Lower leg skin (tissue), 4 donors: ENCODE results near the gene STEAP3. TPM values are rescaled to one million over a fixed set of nuclear protein-coding genes. Genes with fewer than 3 reads are reported as not detected.
A peak's percentile ranks its signal among the peaks of the same experiment; 100 is the strongest.

ENCODE experiments used
- DNase-seq, 2 donors: peaks; one replicate each; pipeline ENCODE4 v3.0.0-alpha.2; 2019; ENCODE audit warnings: low spot score in 2 of 2
- H3K4me3 ChIP-seq: fragments of 200-600 bp; sonication (generic); 2 replicates; pipeline ENCODE4 v1.5.1; 2017; ENCODE audit warnings: mild to moderate bottlenecking, low read depth; ENCODE audit not compliant: poor library complexity, severe bottlenecking
- CTCF ChIP-seq, 3 donors: fragments of 450-650 bp; IDR thresholded peaks; one replicate each; pipeline ENCODE4 v1.5.1; 2016; ENCODE audit warnings: antibody characterized with exemption in 3 of 3, mild to moderate bottlenecking in 3 of 3, moderate library complexity in 2 of 3
- POLR2A ChIP-seq, 2 donors: fragments of 450-650 bp; IDR thresholded peaks; one replicate each; pipeline ENCODE4 v1.6.1; 2016 to 2017; ENCODE audit warnings: antibody characterized with exemption in 2 of 2, mild to moderate bottlenecking in 1 of 2, moderate library complexity in 1 of 2
- WGBS, 2 donors: methylation state at CpG; one replicate each; pipeline ENCODE4 v1.1.5; 2018; 5-methylcytosine and 5-hydroxymethylcytosine counted together
- intact Hi-C: fragments of 100-400 bp; cut with DNase I; formaldehyde crosslinking; loops from one replicate; pipeline ENCODE4 v1.15.0; 2023; ENCODE audit warnings: low total_unique reads
- total RNA-seq, 4 donors: library from RNA; depleted of rRNA; stranded (reverse); fragments of >200 nt; gene quantifications; one replicate each; pipeline ENCODE4 v1.1.0, GENCODE V29; 2016

STEAP3 gene
- total RNA-seq, 4 donors from 2014 or later: 16.7 to 25.1 (median 22.0) TPM

DNA sequence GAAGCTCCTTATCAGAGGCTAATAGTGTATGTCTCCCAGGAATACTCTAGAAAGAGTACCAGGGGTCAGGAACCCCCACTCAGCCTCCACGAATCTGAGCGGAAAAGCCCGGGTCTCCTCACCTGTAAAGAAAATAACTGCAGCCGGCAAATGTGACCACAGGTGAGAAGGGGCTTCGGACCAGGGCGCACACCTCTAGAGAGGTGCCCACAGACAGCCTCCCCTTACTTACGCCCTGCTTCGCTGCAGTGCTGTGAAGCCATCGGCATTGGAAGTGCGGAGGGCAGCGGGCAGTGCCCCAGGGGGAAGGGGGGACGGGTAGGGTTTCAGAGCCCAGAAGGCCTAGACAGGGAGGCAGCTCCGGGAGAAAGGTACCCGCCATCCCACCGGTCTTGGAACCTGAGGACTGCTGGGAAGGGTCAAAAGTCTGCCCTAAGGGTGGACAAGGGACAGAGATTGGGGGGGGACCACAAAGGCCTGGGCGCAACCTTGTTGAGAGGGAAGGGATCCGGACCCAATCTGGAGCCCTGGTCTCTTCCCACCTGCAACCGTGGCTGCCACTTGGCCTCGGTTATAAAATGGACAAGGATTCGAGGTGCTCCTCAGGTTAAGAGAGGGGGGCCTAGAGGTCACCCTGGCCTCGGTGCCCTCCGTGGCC is 642 bp upstream of the STEAP3 start:
- intact Hi-C loops: no loop called here
- WGBS, 2 donors: 75 to 78% methylated on average over 22 of the region's 22 CpGs
- no peak for TF ChIP-seq CTCF (IDR thresholded peaks at IDR 0.05)
- no peak for TF ChIP-seq POLR2A (IDR thresholded peaks at IDR 0.05)
- DNase-seq: no peak
- peak overlapping the region; percentile 39 for H3K4me3 ChIP-seq

GRCh38 chr2:119224391-119225104 is 914 bp downstream of the STEAP3 start:
- TF ChIP-seq POLR2A (IDR thresholded peaks at IDR 0.05) (no peak), CTCF (IDR thresholded peaks at IDR 0.05) (no peak)
- peak overlapping the region; percentile 39 for H3K4me3 ChIP-seq
- 24 to 31% methylated on average over 11 to 12 of the region's 13 CpGs for WGBS, 2 donors
- intact Hi-C loops: no loop called here
- DNase-seq: no peak

DNA sequence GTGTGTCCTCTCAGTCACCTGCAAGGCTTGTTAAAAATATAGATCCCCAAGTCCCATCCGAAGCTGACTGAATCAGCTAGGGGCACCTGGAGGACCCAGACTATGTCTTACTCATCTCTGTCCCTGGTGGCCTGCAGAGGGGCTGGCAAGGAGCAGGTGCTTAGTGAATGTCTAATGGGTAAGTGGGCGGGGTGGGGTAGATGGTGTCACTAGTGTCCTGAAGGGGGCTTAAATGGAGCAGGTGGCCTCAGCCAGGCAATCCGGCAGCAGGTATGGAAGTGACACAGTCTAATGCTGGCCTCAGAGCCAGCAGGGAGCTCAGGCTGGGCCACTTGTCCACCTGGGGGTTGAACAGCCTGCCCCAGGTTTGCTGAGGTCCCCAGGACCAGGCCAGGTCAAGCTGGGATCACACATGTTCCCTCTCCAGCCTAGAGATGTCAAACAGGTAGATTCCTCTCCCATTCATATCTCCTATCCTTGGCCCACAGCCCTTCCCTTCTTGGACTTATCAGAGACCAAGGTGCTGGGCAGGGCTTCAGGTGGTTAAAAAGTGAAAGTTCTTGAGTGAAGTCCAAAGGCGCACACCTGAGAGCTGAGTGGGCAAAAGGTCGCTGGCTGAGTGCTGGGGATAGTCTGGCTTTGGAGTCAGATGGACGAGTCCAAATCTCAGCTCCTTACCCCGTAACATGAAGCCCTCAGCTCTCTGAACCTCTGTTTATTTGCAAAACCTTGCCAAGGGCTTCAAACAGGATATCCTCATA is 1.7 kb downstream of the STEAP3 start:
- no peak for DNase-seq
- 93 to 97% methylated on average over 7 of the region's 7 CpGs for WGBS, 2 donors
- no peak overlapping the region for H3K4me3 ChIP-seq
- TF ChIP-seq CTCF (IDR thresholded peaks at IDR 0.05) (no peak), POLR2A (IDR thresholded peaks at IDR 0.05) (no peak)
- intact Hi-C loops: no loop called here

GRCh38 chr2:119225926-119226325 is 2.3 kb downstream of the STEAP3 start:
- intact Hi-C loops: no loop called here
- 85 to 90% methylated on average over 9 of the region's 9 CpGs for WGBS, 2 donors
- H3K4me3 ChIP-seq: no peak overlapping the region
- no peak for DNase-seq
- TF ChIP-seq POLR2A (IDR thresholded peaks at IDR 0.05): no peak
- no peak for TF ChIP-seq CTCF (IDR thresholded peaks at IDR 0.05)

DNA sequence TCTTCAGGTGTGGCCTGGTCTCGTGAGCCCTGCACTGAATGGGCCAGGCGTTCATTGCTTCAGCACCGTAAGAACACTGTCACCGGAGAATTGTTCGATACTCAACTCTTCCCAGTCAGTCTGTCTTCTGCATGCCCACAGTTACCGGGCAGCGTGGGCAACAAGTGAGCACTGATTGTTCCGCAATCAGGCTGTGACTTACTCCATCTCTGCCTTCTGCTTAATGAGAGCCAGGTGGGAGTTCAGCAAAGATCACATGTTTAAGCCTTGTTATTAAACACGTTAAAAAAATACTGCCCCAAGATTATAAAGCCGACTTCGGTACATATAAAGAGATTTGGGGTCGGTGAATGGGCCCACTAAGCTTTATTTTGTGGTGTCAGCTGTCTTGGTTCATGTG is 3.7 kb downstream of the STEAP3 start:
- intact Hi-C loops: no loop called here
- no peak for TF ChIP-seq CTCF (IDR thresholded peaks at IDR 0.05)
- no peak for TF ChIP-seq POLR2A (IDR thresholded peaks at IDR 0.05)
- 95% methylated on average over 12 of the region's 12 CpGs for WGBS, 2 donors
- no peak for DNase-seq
- H3K4me3 ChIP-seq: no peak overlapping the region
